Mesodermal cell (in vitro differentiated cells): ENCODE data around the gene TBC1D19.
"Not testable (repeated sequence)": the region's sequence is repeated elsewhere in the genome, so short reads cannot be mapped to it uniquely, and the experiment has no call there.

ENCODE experiments used
- H3K27ac ChIP-seq: 2 replicates; pipeline ENCODE4 v1.7.0; 2013; ENCODE audit warnings: mild to moderate bottlenecking, low read depth, low read length, moderate library complexity; ENCODE audit not compliant: severe bottlenecking
- H3K36me3 ChIP-seq: 2 replicates; pipeline ENCODE4 v1.7.1; 2013; ENCODE audit warnings: mild to moderate bottlenecking, low read length, moderate library complexity; ENCODE audit not compliant: control insufficient read depth, insufficient read depth
- H3K4me1 ChIP-seq: one replicate; pipeline ENCODE4 v1.7.1; 2013; ENCODE audit warnings: mild to moderate bottlenecking, low read length; ENCODE audit not compliant: insufficient read depth, control insufficient read depth, poor library complexity, severe bottlenecking
- H3K4me3 ChIP-seq: 2 replicates; pipeline ENCODE4 v1.7.0; 2013; ENCODE audit warnings: low read length, control low read depth, mild to moderate bottlenecking; ENCODE audit not compliant: insufficient read depth, poor library complexity, severe bottlenecking; ENCODE audit errors: extremely low read depth
- H3K9me3 ChIP-seq: 2 replicates; pipeline ENCODE4 v1.7.1; 2013; ENCODE audit warnings: mild to moderate bottlenecking, low read length, moderate library complexity; ENCODE audit not compliant: control insufficient read depth
- WGBS, 2 experiments: methylation state at CpG; one replicate each; pipeline ENCODE4 v1.1.5; 2013; ENCODE audit warnings: missing lambda C conversion rate in 2 of 2; ENCODE audit not compliant: insufficient coverage in 2 of 2; 5-methylcytosine and 5-hydroxymethylcytosine counted together

The TBC1D19 gene

GRCh38 chr4:26622913-26623312 lies 39.0 kb downstream of the TBC1D19 start:
- Histone ChIP-seq H3K4me3 (no peak overlapping the region), H3K36me3 (peaks cover 3% of the 10 kb centered on the region), H3K9me3 (no peaks in the 10 kb centered on the region), H3K4me1 (peaks cover 8% of the 10 kb centered on the region), H3K27ac (no peak overlapping the region)
- 79 to 89% methylated on average over 1 to 2 of the region's 2 CpGs for WGBS, 2 experiments

GRCh38 chr4:26626658-26627057 lies 42.8 kb downstream of the TBC1D19 start:
- not testable (repeated sequence) for H3K36me3 ChIP-seq, H3K4me1 ChIP-seq, H3K27ac ChIP-seq, H3K9me3 ChIP-seq, H3K4me3 ChIP-seq
- no CpG with 5 or more reads among the region's 2 CpGs for WGBS, 2 experiments

- Histone ChIP-seq H3K4me1 (no peaks in the 10 kb centered on the region), H3K4me3 (no peak overlapping the region), H3K27ac (no peak overlapping the region), H3K9me3 (no peaks in the 10 kb centered on the region), H3K36me3 (no peaks in the 10 kb centered on the region)
- WGBS, 2 experiments: no CpG with 5 or more reads among the region's 1 CpG
Measured at GRCh38 chr4:26632916-26633315, 49.0 kb downstream of the TBC1D19 start.

- H3K4me3 ChIP-seq: no peak overlapping the region
- no peaks in the 10 kb centered on the region for H3K4me1 ChIP-seq
- WGBS, 2 experiments: 91 to 100% methylated on average over 1 of the region's 2 CpGs
- H3K9me3 ChIP-seq: no peaks in the 10 kb centered on the region
- no peak overlapping the region for H3K27ac ChIP-seq
- peaks cover 8% of the 10 kb centered on the region for H3K36me3 ChIP-seq
Measured at GRCh38 chr4:26634237-26634636, 50.4 kb downstream of the TBC1D19 start.

DNA sequence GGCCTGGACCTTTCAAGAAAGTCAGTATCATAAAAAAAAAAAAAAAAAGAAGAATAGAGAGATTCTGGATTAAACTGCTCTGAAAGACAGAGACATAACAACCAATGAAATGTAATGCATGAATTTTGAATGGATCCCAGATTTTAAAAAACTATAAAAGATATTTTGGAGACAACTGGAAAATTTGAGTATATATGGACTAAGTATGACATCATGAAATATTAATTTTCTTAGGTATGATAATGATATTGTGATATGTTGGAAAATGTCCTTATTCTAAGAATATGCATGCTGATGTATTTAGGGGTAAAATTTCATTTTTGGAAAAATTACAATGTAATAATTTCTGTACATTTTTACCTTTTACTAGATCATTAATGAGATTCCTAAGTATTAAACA lies 52.6 kb downstream of the TBC1D19 start:
- Histone ChIP-seq H3K4me3 (no peak overlapping the region), H3K4me1 (no peaks in the 10 kb centered on the region), H3K27ac (no peak overlapping the region), H3K9me3 (no peaks in the 10 kb centered on the region), H3K36me3 (peaks cover 13% of the 10 kb centered on the region)

DNA sequence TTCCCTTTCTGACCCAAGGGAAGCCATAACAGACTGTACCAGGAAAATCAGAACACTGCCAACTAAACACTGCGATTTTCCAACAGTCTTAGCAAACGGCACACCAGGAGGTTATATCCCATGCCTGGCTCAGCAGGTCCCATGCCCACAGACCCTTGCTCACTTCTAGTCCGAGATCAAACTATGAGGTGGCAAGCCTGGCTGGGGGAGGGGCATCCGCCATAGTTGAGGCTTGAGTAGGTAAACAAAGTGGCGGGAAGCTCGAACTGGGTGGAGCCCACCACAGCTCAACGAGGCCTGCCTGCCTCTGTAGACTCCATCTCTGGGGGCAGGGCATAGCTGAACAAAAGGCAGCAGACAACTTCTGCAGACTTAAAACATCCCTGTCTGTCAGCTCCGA lies 56.8 kb downstream of the TBC1D19 start:
- H3K9me3 ChIP-seq, H3K27ac ChIP-seq, H3K4me3 ChIP-seq, H3K4me1 ChIP-seq: not testable (repeated sequence)
- H3K36me3 ChIP-seq: peaks cover 13% of the 10 kb centered on the region
- WGBS, 2 experiments: 94 to 98% methylated on average over 7 to 8 of the region's 8 CpGs

GRCh38 chr4:26647523-26648224 lies 63.8 kb downstream of the TBC1D19 start:
- no peaks in the 10 kb centered on the region for H3K9me3 ChIP-seq
- no peaks in the 10 kb centered on the region for H3K4me1 ChIP-seq
- H3K27ac ChIP-seq: no peak overlapping the region
- H3K4me3 ChIP-seq: no peak overlapping the region
- no peaks in the 10 kb centered on the region for H3K36me3 ChIP-seq
- WGBS, 2 experiments: 86 to 100% methylated on average over 1 to 2 of the region's 2 CpGs

DNA sequence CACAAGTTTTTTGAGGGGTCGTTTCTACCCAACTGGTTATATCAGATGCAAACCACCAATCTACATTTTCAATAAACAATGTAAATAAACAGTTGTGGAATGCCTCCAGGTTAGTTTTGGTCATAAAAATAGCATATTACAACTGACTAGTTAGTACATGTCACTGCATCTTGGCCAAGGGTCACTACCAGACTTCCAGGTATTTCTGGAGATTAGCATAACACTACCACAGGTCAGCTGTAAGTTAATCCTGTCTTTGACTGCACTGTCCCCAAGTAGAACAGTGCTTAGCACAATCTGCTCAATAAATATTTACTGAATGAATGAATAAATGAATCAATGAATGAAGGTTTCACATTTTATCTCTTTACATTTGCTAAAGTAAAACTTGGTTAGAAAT lies 64.4 kb downstream of the TBC1D19 start:
- H3K4me3 ChIP-seq: no peak overlapping the region
- H3K36me3 ChIP-seq: no peaks in the 10 kb centered on the region
- no peak overlapping the region for H3K27ac ChIP-seq
- H3K4me1 ChIP-seq: no peaks in the 10 kb centered on the region
- no peaks in the 10 kb centered on the region for H3K9me3 ChIP-seq
- no CpG with 5 or more reads among the region's 1 CpG for WGBS, 2 experiments

GRCh38 chr4:26660261-26660660 lies 76.4 kb downstream of the TBC1D19 start:
- H3K27ac ChIP-seq: no peak overlapping the region
- H3K4me1 ChIP-seq: no peaks in the 10 kb centered on the region
- WGBS, 2 experiments: 100% methylated on average over 2 of the region's 3 CpGs; no CpG with 5 or more reads in 1 of the 2 experiments
- H3K4me3 ChIP-seq: no peak overlapping the region
- peaks cover 3% of the 10 kb centered on the region for H3K36me3 ChIP-seq
- H3K9me3 ChIP-seq: no peaks in the 10 kb centered on the region

- Histone ChIP-seq H3K9me3 (no peaks in the 10 kb centered on the region), H3K4me1 (no peaks in the 10 kb centered on the region), H3K27ac (no peak overlapping the region), H3K4me3 (no peak overlapping the region), H3K36me3 (no peaks in the 10 kb centered on the region)
Measured at GRCh38 chr4:26663888-26664287, 80.0 kb downstream of the TBC1D19 start.

- H3K36me3 ChIP-seq: no peaks in the 10 kb centered on the region
- no peaks in the 10 kb centered on the region for H3K9me3 ChIP-seq
- no CpG with 5 or more reads among the region's 2 CpGs for WGBS, 2 experiments
- H3K4me1 ChIP-seq: no peaks in the 10 kb centered on the region
- no peak overlapping the region for H3K27ac ChIP-seq
- H3K4me3 ChIP-seq: no peak overlapping the region
Measured at GRCh38 chr4:26670903-26671537, 87.1 kb downstream of the TBC1D19 start.
